HFFc6 (cell line): Measurements from ENCODE around the gene GCG. TPM values are rescaled to one million over a fixed set of nuclear protein-coding genes. Genes with fewer than 3 reads are reported as not detected.

Experiments
- DNase-seq: peaks from one replicate; pipeline ENCODE4 v3.0.0-alpha.2; 2018
- H3K27ac Mint-ChIP-seq: 2 replicates; pipeline ENCODE4 v1.8.0; 2020; ENCODE audit warnings: mild to moderate bottlenecking, mixed read lengths
- H3K27me3 Mint-ChIP-seq: 2 replicates; pipeline ENCODE4 v1.8.0; 2021; ENCODE audit warnings: mild to moderate bottlenecking, moderate library complexity, mixed read lengths; ENCODE audit not compliant: insufficient read depth
- H3K36me3 Mint-ChIP-seq: 2 replicates; pipeline ENCODE4 v1.8.0; 2021; ENCODE audit warnings: low read depth, mixed read lengths
- H3K4me1 Mint-ChIP-seq: 2 replicates; pipeline ENCODE4 v1.8.0; 2020; ENCODE audit warnings: low read depth, mixed read lengths
- H3K4me3 Mint-ChIP-seq: 2 replicates; pipeline ENCODE4 v1.8.0; 2020; ENCODE audit warnings: mild to moderate bottlenecking, moderate library complexity, mixed read lengths
- H3K9me3 Mint-ChIP-seq: 2 replicates; pipeline ENCODE4 v1.8.0; 2020; ENCODE audit warnings: mild to moderate bottlenecking, mixed read lengths
- CTCF ChIP-seq: fragments of 200-600 bp; sonication (generic); IDR thresholded peaks from 2 replicates; pipeline ENCODE4 v1.5.0; 2021; ENCODE audit warnings: antibody characterized with exemption, mild to moderate bottlenecking
- total RNA-seq, 6 experiments: library from RNA; stranded (reverse); fragmentation: NEBNext Ultra II Directional; extraction: Animal tissue kit (Norgen Biotek cat#: 25700); gene quantifications; 2 replicates in 1 of 6; 3 replicates in 5 of 6; pipeline ENCODE4 v1.2.3, GENCODE V29; 2021

Gene GCG
- total RNA-seq, 6 experiments from 2014 or later = not detected

DNA sequence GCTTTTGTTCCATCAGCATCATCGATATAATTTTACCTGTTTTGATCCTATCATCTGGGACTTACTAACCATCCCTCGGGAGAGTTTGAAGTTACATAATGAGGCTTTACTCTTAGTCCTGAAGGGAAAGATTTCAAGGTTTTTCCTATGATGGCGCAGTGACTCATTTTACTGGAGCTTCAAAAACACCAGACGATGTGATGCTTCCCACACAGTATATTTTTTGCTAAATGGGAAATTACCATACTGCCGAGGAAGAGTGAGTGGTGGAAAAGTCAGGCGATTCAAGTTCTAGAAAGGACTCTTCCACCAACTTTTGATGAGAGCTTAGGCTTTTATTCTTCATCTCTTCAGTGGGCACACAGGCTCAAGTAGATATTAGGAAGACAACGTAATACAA lies 44.6 kb upstream of the GCG start:
- peak overlapping the region; percentile 85 for H3K27ac Mint-ChIP-seq
- no peaks in the 10 kb centered on the region for H3K9me3 Mint-ChIP-seq
- DNase-seq = peak; percentile 67
- no peak for TF ChIP-seq CTCF
- H3K4me1 Mint-ChIP-seq = peaks cover 43% of the 10 kb centered on the region
- H3K36me3 Mint-ChIP-seq = peaks cover 76% of the 10 kb centered on the region
- peak overlapping the region; percentile 60 for H3K4me3 Mint-ChIP-seq
- no peaks in the 10 kb centered on the region; the same call in none of the 2 replicates for H3K27me3 Mint-ChIP-seq

DNA sequence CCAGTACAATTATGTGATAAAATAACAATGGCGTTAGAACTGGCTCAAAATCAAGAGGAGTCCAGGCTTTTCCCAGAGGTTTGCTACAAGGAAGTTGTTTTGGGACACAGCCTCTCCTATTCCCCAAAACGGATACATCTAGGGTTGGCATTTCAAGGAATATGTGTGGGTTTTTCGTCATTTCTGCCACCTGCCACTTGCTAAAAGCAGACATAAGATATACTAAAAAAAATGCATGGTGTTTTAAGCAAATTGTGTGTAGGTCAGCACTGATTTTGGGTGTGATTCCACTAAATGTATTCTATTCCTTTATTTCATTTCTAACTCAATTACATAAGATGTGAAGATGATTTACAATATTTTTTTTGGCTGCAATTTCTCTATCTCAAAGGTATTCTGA lies 36.4 kb upstream of the GCG start:
- no peak for TF ChIP-seq CTCF
- Mint-ChIP-seq H3K4me1 (no peaks in the 10 kb centered on the region), H3K27ac (no peak overlapping the region), H3K9me3 (no peaks in the 10 kb centered on the region), H3K27me3 (no peaks in the 10 kb centered on the region; the same call in 1 of the 2 replicates), H3K4me3 (no peak overlapping the region), H3K36me3 (peaks cover 50% of the 10 kb centered on the region)
- DNase-seq = no peak

DNA sequence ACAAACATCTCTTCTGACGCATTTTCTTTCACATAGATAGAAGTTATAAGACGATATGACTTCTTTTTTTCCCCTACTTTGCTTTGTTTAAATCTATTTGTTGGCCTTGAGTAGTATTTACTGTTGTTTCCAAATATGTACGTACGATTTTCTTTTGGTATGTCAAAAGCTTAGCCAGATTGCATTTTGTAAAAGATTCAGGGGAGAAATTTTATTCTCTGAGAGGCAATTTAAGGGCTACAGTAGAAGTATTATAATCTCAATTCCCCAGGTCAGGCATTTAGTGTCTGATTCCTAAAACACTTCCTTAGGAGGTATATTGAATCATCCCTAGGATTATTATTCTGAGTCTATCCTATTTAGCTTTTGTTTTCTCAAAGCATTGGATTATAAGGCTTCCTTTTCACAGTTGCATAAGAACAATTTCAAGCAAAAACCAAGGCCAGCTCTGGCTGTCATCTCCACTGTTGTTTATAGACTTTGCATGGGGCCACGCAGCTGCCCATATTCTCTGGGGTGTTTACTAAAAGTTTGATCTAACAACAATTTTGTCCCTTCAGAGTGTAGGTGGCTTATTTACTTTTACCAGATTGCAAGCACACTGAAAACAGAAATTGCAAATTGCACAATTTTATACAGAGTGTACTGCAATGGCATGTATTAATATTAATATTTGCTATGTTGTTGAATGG lies 33.6 kb upstream of the GCG start:
- Mint-ChIP-seq H3K9me3 (no peaks in the 10 kb centered on the region), H3K4me3 (no peak overlapping the region), H3K36me3 (peaks cover 35% of the 10 kb centered on the region), H3K27ac (no peak overlapping the region), H3K4me1 (no peaks in the 10 kb centered on the region), H3K27me3 (no peaks in the 10 kb centered on the region)
- no peak for TF ChIP-seq CTCF
- no peak for DNase-seq

DNA sequence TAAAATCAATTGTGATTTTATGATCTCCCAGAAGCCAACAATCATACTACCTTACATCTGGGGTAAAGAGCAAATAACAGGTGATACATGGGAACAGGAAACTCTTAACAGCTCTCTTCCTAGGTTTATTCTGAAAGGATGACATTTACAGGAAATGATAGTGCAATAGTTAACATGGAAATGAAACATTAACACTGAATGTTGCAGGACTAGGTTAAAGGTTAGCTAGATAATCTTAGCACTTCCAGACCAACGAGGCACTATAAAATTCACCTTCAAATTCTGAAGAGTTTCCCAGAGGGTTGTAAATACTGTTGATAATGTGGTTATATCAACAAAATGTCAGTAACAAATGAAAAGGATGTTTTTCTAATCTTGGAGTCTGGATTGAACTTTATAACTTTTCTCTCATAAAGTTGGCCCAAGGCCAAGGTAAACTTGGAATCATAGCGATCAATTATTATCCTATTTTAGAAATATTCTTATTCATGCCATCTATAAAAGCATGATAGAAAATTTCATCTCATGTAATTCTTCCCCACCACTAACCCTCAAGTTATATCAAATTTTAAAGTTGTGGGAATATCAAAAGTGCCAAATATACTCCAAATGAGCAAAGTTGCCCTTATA lies 32.9 kb upstream of the GCG start:
- Mint-ChIP-seq H3K27ac (no peak overlapping the region), H3K4me3 (no peak overlapping the region), H3K36me3 (peaks cover 42% of the 10 kb centered on the region), H3K4me1 (no peaks in the 10 kb centered on the region), H3K9me3 (no peaks in the 10 kb centered on the region), H3K27me3 (no peaks in the 10 kb centered on the region)
- no peak for DNase-seq
- no peak for TF ChIP-seq CTCF

- no peak for DNase-seq
- Mint-ChIP-seq H3K36me3 (peaks cover 46% of the 10 kb centered on the region), H3K4me1 (no peaks in the 10 kb centered on the region), H3K9me3 (no peaks in the 10 kb centered on the region), H3K27me3 (no peaks in the 10 kb centered on the region), H3K4me3 (no peak overlapping the region), H3K27ac (no peak overlapping the region)
- no peak for TF ChIP-seq CTCF
Measured at GRCh38 chr2:162184359-162184758, 32.3 kb upstream of the GCG start.
